HEK293 (cell line): ENCODE measurements around the gene SLC25A22.

Experiments
- ZNF24 ChIP-seq: fragments of 450-650 bp; formaldehyde crosslinking; IDR thresholded peaks from 2 replicates; pipeline ENCODE4 v1.5.1; 2016; ENCODE audit warnings: missing biosample characterization, missing genetic modification characterization
- ZNF391 ChIP-seq: fragments of 450-650 bp; formaldehyde crosslinking; IDR thresholded peaks from 2 replicates; pipeline ENCODE4 v1.5.1; 2016; ENCODE audit warnings: low read depth, missing biosample characterization, missing genetic modification characterization, borderline replicate concordance
- ZNF629 ChIP-seq: fragments of 450-650 bp; formaldehyde crosslinking; IDR thresholded peaks from 2 replicates; pipeline ENCODE4 v1.5.1; 2017; ENCODE audit warnings: missing biosample characterization, missing genetic modification characterization
- ZNF768 ChIP-seq: fragments of 450-650 bp; formaldehyde crosslinking; IDR thresholded peaks from 2 replicates; pipeline ENCODE4 v1.5.1; 2018; ENCODE audit warnings: missing biosample characterization, mild to moderate bottlenecking, missing genetic modification characterization

- TF ChIP-seq ZNF24 (tag by site-specific recombination), result no peak
- no peak for TF ChIP-seq ZNF629
- TF ChIP-seq ZNF768 (tag by site-specific recombination), result no peak
- no peak for TF ChIP-seq ZNF391
These were observed 55.9 kb downstream of the SLC25A22 start for GRCh38 chr11:742156-742546.
